ENCODE measurements around the gene OR10H1. TPM values are rescaled to one million over a fixed set of nuclear protein-coding genes. Genes with fewer than 3 reads are reported as not detected.
A peak's percentile ranks its signal among the peaks of the same experiment; 100 is the strongest.

OR10H1 gene
- total and polyA plus RNA-seq, 9 of the 15 experiments (the other 6 are each of a cell fraction or from before 2014, with no cell fraction given), result not detected

DNA sequence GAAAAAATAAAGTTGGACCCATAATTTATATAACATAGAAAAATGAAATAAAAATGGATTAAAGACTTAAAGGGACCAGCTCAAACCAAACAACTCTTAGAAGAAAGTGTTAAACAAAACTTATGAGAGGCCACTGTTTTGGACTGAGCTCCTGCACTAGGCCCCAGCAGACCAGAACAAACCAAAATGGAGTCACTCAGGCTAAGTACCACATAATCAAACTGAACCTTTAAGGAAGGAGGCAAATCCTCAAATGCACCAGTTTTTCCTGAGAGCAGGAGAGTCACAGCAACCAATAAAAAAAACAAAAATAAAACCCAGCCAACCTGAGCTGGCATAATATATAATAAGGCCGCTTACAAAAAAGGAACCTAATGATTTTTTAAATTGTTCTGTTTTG lies 10.3 kb upstream of the OR10H1 start (continued):
- TF ChIP-seq EZH2 (IDR thresholded peaks at IDR 0.05; ENCODE audit: borderline replicate concordance, low read depth, low read length) (no peak), KLF16 (IDR thresholded peaks at IDR 0.05) (no peak), NR4A1 (CRISPR knock-in tag; IDR thresholded peaks at IDR 0.05) (no peak), NR4A1 (tag; IDR thresholded peaks at IDR 0.05) (peak; percentile 94), EP300 (IDR thresholded peaks at IDR 0.05; ENCODE audit: low read length) (no peak), CREM (IDR thresholded peaks at IDR 0.05; ENCODE audit: low read depth) (no peak), ZFP30 (CRISPR knock-in tag; IDR thresholded peaks at IDR 0.05; ENCODE audit: borderline replicate concordance) (no peak), MBD2 (IDR thresholded peaks at IDR 0.05; ENCODE audit: borderline replicate concordance, low read depth) (no peak), SMARCA4 (IDR thresholded peaks at IDR 0.05) (no peak), ZNF431 (CRISPR knock-in tag; IDR thresholded peaks at IDR 0.05) (no peak), XRCC5 (IDR thresholded peaks at IDR 0.05; ENCODE audit: low read depth, low read length) (no peak)
- TF ChIP-seq, protein P1, sequence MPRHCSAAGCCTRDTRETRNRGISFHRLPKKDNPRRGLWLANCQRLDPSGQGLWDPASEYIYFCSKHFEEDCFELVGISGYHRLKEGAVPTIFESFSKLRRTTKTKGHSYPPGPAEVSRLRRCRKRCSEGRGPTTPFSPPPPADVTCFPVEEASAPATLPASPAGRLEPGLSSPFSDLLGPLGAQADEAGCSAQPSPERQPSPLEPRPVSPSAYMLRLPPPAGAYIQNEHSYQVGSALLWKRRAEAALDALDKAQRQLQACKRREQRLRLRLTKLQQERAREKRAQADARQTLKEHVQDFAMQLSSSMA (CRISPR knock-in tag; IDR thresholded peaks at IDR 0.05), result no peak
- TF ChIP-seq, protein P2, sequence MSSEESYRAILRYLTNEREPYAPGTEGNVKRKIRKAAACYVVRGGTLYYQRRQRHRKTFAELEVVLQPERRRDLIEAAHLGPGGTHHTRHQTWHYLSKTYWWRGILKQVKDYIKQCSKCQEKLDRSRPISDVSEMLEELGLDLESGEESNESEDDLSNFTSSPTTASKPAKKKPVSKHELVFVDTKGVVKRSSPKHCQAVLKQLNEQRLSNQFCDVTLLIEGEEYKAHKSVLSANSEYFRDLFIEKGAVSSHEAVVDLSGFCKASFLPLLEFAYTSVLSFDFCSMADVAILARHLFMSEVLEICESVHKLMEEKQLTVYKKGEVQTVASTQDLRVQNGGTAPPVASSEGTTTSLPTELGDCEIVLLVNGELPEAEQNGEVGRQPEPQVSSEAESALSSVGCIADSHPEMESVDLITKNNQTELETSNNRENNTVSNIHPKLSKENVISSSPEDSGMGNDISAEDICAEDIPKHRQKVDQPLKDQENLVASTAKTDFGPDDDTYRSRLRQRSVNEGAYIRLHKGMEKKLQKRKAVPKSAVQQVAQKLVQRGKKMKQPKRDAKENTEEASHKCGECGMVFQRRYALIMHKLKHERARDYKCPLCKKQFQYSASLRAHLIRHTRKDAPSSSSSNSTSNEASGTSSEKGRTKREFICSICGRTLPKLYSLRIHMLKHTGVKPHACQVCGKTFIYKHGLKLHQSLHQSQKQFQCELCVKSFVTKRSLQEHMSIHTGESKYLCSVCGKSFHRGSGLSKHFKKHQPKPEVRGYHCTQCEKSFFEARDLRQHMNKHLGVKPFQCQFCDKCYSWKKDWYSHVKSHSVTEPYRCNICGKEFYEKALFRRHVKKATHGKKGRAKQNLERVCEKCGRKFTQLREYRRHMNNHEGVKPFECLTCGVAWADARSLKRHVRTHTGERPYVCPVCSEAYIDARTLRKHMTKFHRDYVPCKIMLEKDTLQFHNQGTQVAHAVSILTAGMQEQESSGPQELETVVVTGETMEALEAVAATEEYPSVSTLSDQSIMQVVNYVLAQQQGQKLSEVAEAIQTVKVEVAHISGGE (CRISPR knock-in tag; IDR thresholded peaks at IDR 0.05), result 0 out of 6 replicates have a peak, but pooled peaks of 1 of the 3 experiments have one; percentile 36
- TF ChIP-seq, protein P3, sequence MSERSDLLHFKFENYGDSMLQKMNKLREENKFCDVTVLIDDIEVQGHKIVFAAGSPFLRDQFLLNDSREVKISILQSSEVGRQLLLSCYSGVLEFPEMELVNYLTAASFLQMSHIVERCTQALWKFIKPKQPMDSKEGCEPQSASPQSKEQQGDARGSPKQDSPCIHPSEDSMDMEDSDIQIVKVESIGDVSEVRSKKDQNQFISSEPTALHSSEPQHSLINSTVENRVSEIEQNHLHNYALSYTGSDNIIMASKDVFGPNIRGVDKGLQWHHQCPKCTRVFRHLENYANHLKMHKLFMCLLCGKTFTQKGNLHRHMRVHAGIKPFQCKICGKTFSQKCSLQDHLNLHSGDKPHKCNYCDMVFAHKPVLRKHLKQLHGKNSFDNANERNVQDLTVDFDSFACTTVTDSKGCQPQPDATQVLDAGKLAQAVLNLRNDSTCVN (CRISPR knock-in tag; IDR thresholded peaks at IDR 0.05), result peak; percentile 31; the same call in 1 of the 2 replicates
